DND-41 (cell line): ENCODE data around the gene FAM107B.

ENCODE experiments used
- ATAC-seq: fragments of 200-7000 bp; cut with Tn5 transposase; 3 replicates; pipeline ENCODE4 v1.9.1; 2021; ENCODE audit warnings: low read depth; ENCODE audit not compliant: insufficient read depth
- DNase-seq: peaks from one replicate; pipeline ENCODE4 v3.0.0-alpha.2; 2020
- H2AFZ ChIP-seq: 2 replicates; pipeline ENCODE4 v1.6.0; 2012; ENCODE audit warnings: low read depth, low read length
- H3K27ac ChIP-seq: 2 replicates; pipeline ENCODE4 v1.5.1; 2012; ENCODE audit warnings: low read length, inconsistent platforms
- H3K27me3 ChIP-seq: fragments of 200-600 bp; sonication (generic); 2 replicates; pipeline ENCODE4 v1.6.0; 2012; ENCODE audit warnings: low read length, mild to moderate bottlenecking, inconsistent platforms; ENCODE audit not compliant: insufficient read depth, poor library complexity
- H3K36me3 ChIP-seq: 2 replicates; pipeline ENCODE4 v1.5.1; 2012; ENCODE audit warnings: low read length, inconsistent platforms; ENCODE audit not compliant: insufficient read depth
- H3K4me1 ChIP-seq: 2 replicates; pipeline ENCODE4 v1.5.1; 2012; ENCODE audit warnings: mild to moderate bottlenecking, low read length; ENCODE audit not compliant: insufficient read depth
- H3K4me2 ChIP-seq: 2 replicates; pipeline ENCODE4 v1.6.0; 2012; ENCODE audit warnings: mild to moderate bottlenecking, moderate library complexity, low read length, inconsistent platforms; ENCODE audit not compliant: insufficient read depth
- H3K4me3 ChIP-seq, 2 experiments: fragments of 200-600 bp in 1 of 2; shearing (Covaris generic) in 1 of 2; 2 replicates each; pipeline ENCODE4 v1.5.1; 2012 to 2016; ENCODE audit warnings: inconsistent platforms in 2 of 2, low read length in 2 of 2, mild to moderate bottlenecking in 2 of 2, low read depth in 1 of 2, moderate library complexity in 1 of 2
- H3K79me2 ChIP-seq: 2 replicates; pipeline ENCODE4 v1.6.0; 2012; ENCODE audit warnings: low read length, inconsistent platforms; ENCODE audit not compliant: insufficient read depth
- H3K9ac ChIP-seq: 2 replicates; pipeline ENCODE4 v1.6.0; 2012; ENCODE audit warnings: low read depth, mild to moderate bottlenecking, inconsistent platforms, low read length, moderate library complexity
- H3K9me3 ChIP-seq: 2 replicates; pipeline ENCODE4 v1.5.1; 2012; ENCODE audit warnings: low read length, moderate library complexity, mild to moderate bottlenecking, inconsistent platforms; ENCODE audit not compliant: insufficient read depth, severe bottlenecking
- H4K20me1 ChIP-seq: 2 replicates; pipeline ENCODE4 v1.6.0; 2012; ENCODE audit warnings: low read length; ENCODE audit not compliant: insufficient read depth
- CTCF ChIP-seq: IDR thresholded peaks from 2 replicates; pipeline ENCODE4 v1.5.1; 2012; ENCODE audit warnings: borderline replicate concordance, low read length, moderate library complexity, mild to moderate bottlenecking; ENCODE audit not compliant: poor library complexity, severe bottlenecking; ENCODE audit errors: extremely low read depth
- EZH2 ChIP-seq: IDR thresholded peaks from 3 replicates; pipeline ENCODE4 v1.6.1; 2012; ENCODE audit warnings: borderline replicate concordance, low read depth, mild to moderate bottlenecking, moderate library complexity, low read length, inconsistent platforms; ENCODE audit not compliant: severe bottlenecking

The FAM107B gene

GRCh38 chr10:14557567-14557966 lies 217.1 kb downstream of the FAM107B start:
- Histone ChIP-seq H3K27ac (no peak overlapping the region), H3K4me3 (no peak overlapping the region), H3K79me2 (no peaks in the 10 kb centered on the region), H4K20me1 (no peaks in the 10 kb centered on the region), H3K9ac (no peak overlapping the region), H3K27me3 (peaks cover 4% of the 10 kb centered on the region), H3K4me1 (no peaks in the 10 kb centered on the region), H3K4me2 (no peak overlapping the region), H3K9me3 (no peaks in the 10 kb centered on the region), H3K36me3 (no peaks in the 10 kb centered on the region), H2AFZ (no peak overlapping the region)
- ATAC-seq (no peak), DNase-seq (no peak)
- TF ChIP-seq EZH2 (no peak), CTCF (no peak)

- TF ChIP-seq EZH2 (no peak), CTCF (no peak)
- Histone ChIP-seq H3K79me2 (no peaks in the 10 kb centered on the region), H3K9ac (no peak overlapping the region), H3K4me1 (no peaks in the 10 kb centered on the region), H3K27ac (no peak overlapping the region), H3K4me2 (no peak overlapping the region), H3K27me3 (peaks cover 4% of the 10 kb centered on the region), H2AFZ (no peak overlapping the region), H3K4me3 (no peak overlapping the region), H4K20me1 (no peaks in the 10 kb centered on the region), H3K36me3 (no peaks in the 10 kb centered on the region), H3K9me3 (no peaks in the 10 kb centered on the region)
- DNase-seq: no peak
- ATAC-seq: no peak
Measured at GRCh38 chr10:14556285-14556956, 218.3 kb downstream of the FAM107B start.

- TF ChIP-seq EZH2 (no peak), CTCF (no peak)
- Histone ChIP-seq H3K36me3 (no peaks in the 10 kb centered on the region), H4K20me1 (no peaks in the 10 kb centered on the region), H3K4me2 (no peak overlapping the region), H3K4me3 (no peak overlapping the region), H3K79me2 (no peaks in the 10 kb centered on the region), H3K27me3 (peaks cover 4% of the 10 kb centered on the region), H3K4me1 (no peaks in the 10 kb centered on the region), H3K9me3 (no peaks in the 10 kb centered on the region), H2AFZ (no peak overlapping the region), H3K9ac (no peak overlapping the region), H3K27ac (no peak overlapping the region)
- no peak for DNase-seq
- ATAC-seq: no peak
Measured at GRCh38 chr10:14555807-14556206, 218.9 kb downstream of the FAM107B start.
